ENCODE measurements around the gene TGFBR3.
"Not testable (repeated sequence)": the region's sequence is repeated elsewhere in the genome, so short reads cannot be mapped to it uniquely, and the experiment has no call there.

TGFBR3 gene

GRCh38 chr1:91881280-91881679, 4.7 kb downstream of the TGFBR3 start:
- DNase-seq = no peak

GRCh38 chr1:91879733-91880132, 6.2 kb downstream of the TGFBR3 start:
- DNase-seq = no peak

GRCh38 chr1:91877574-91878208, 8.3 kb downstream of the TGFBR3 start:
- DNase-seq = no peak

GRCh38 chr1:91876781-91877573, 9.0 kb downstream of the TGFBR3 start:
- DNase-seq = no peak

GRCh38 chr1:91876040-91876470, 9.9 kb downstream of the TGFBR3 start:
- no peak for DNase-seq

- DNase-seq = no peak
Observed at GRCh38 chr1:91874167-91874566, 11.8 kb downstream of the TGFBR3 start.

- no peak for DNase-seq
Observed at GRCh38 chr1:91872559-91873081, 13.3 kb downstream of the TGFBR3 start.

GRCh38 chr1:91872000-91872399, 14.0 kb downstream of the TGFBR3 start:
- DNase-seq = no peak

GRCh38 chr1:91870322-91870721, 15.6 kb downstream of the TGFBR3 start:
- DNase-seq = no peak

- DNase-seq = no peak
Observed at GRCh38 chr1:91866425-91866824, 19.5 kb downstream of the TGFBR3 start.

GRCh38 chr1:91864017-91864700, 21.8 kb downstream of the TGFBR3 start:
- DNase-seq = no peak

GRCh38 chr1:91863498-91863897, 22.5 kb downstream of the TGFBR3 start:
- DNase-seq = no peak

GRCh38 chr1:91862120-91862519, 23.8 kb downstream of the TGFBR3 start:
- DNase-seq = no peak

GRCh38 chr1:91857557-91858239, 28.3 kb downstream of the TGFBR3 start:
- no peak for DNase-seq

GRCh38 chr1:91856996-91857395, 29.0 kb downstream of the TGFBR3 start:
- no peak for DNase-seq

- no peak for DNase-seq
Observed at GRCh38 chr1:91854852-91855534, 31.0 kb downstream of the TGFBR3 start.

GRCh38 chr1:91853397-91853796, 32.6 kb downstream of the TGFBR3 start:
- no peak for DNase-seq

- not testable (repeated sequence) for DNase-seq
Observed at GRCh38 chr1:91852011-91852410, 33.9 kb downstream of the TGFBR3 start.

- DNase-seq = no peak
Observed at GRCh38 chr1:91851130-91852010, 34.6 kb downstream of the TGFBR3 start.

- no peak for DNase-seq
Observed at GRCh38 chr1:91850708-91851107, 35.2 kb downstream of the TGFBR3 start.

- DNase-seq = no peak
Observed at GRCh38 chr1:91847851-91848250, 38.1 kb downstream of the TGFBR3 start.

All from NCI-H1694 treated with DMSO at 0.1 percent for 48 hours (cell line).